Measurements from ENCODE around the gene HMGXB3.

Gene HMGXB3

GRCh38 chr5:150066901-150067396 is 66.4 kb downstream of the HMGXB3 start:
- DNase-seq (ENCODE audit: low read depth in 3 of 3) = no peak

GRCh38 chr5:150067405-150067960 is 66.9 kb downstream of the HMGXB3 start:
- no peak for DNase-seq (ENCODE audit: low read depth in 3 of 3)

- no peak for DNase-seq (ENCODE audit: low read depth in 3 of 3)
Measured at GRCh38 chr5:150068071-150068470, 67.5 kb downstream of the HMGXB3 start.

GRCh38 chr5:150068472-150068871 is 67.9 kb downstream of the HMGXB3 start:
- no peak for DNase-seq (ENCODE audit: low read depth in 3 of 3)

GRCh38 chr5:150068961-150069645 is 68.6 kb downstream of the HMGXB3 start:
- DNase-seq (ENCODE audit: low read depth in 3 of 3) = no peak

- DNase-seq (ENCODE audit: low read depth in 3 of 3) = no peak
Measured at GRCh38 chr5:150069672-150070627, 69.4 kb downstream of the HMGXB3 start.

GRCh38 chr5:150070821-150071220 is 70.3 kb downstream of the HMGXB3 start:
- DNase-seq (ENCODE audit: low read depth in 3 of 3) = no peak

- no peak for DNase-seq (ENCODE audit: low read depth in 3 of 3)
Measured at GRCh38 chr5:150073086-150073625, 72.6 kb downstream of the HMGXB3 start.

- DNase-seq (ENCODE audit: low read depth in 3 of 3) = no peak
Measured at GRCh38 chr5:150073677-150074076, 73.1 kb downstream of the HMGXB3 start.

GRCh38 chr5:150075233-150075632 is 74.7 kb downstream of the HMGXB3 start:
- no peak for DNase-seq (ENCODE audit: low read depth in 3 of 3)

- no peak for DNase-seq (ENCODE audit: low read depth in 3 of 3)
Measured at GRCh38 chr5:150075806-150076205, 75.3 kb downstream of the HMGXB3 start.

- no peak for DNase-seq (ENCODE audit: low read depth in 3 of 3)
Measured at GRCh38 chr5:150077060-150077459, 76.5 kb downstream of the HMGXB3 start.

GRCh38 chr5:150077996-150078801 is 77.7 kb downstream of the HMGXB3 start:
- no peak for DNase-seq (ENCODE audit: low read depth in 3 of 3)

- DNase-seq (ENCODE audit: low read depth in 3 of 3) = no peak
Measured at GRCh38 chr5:150078802-150079689, 78.5 kb downstream of the HMGXB3 start.

GRCh38 chr5:150079909-150080461 is 79.4 kb downstream of the HMGXB3 start:
- DNase-seq (ENCODE audit: low read depth in 3 of 3) = no peak

GRCh38 chr5:150080696-150081435 is 80.3 kb downstream of the HMGXB3 start:
- DNase-seq (ENCODE audit: low read depth in 3 of 3) = no peak

GRCh38 chr5:150081541-150082283 is 81.2 kb downstream of the HMGXB3 start:
- no peak for DNase-seq (ENCODE audit: low read depth in 3 of 3)

- no peak for DNase-seq (ENCODE audit: low read depth in 3 of 3)
Measured at GRCh38 chr5:150082374-150082773, 81.8 kb downstream of the HMGXB3 start.
